Endothelial cell of umbilical vein (primary cell): ENCODE results near the gene SYNDIG1.

Experiments used
- CTCF ChIP-seq, 2 donors: IDR thresholded peaks; 1 replicate in 1 of 2; 2 replicates in 1 of 2; pipeline ENCODE4 v1.5.1; 2011; ENCODE audit warnings: low read length in 2 of 2, mild to moderate bottlenecking in 2 of 2, moderate library complexity in 2 of 2, control low read depth in 1 of 2, inconsistent platforms in 1 of 2, low read depth in 1 of 2; ENCODE audit not compliant: insufficient read depth in 1 of 2; ENCODE audit errors: extremely low read depth in 1 of 2
- EZH2 ChIP-seq: IDR thresholded peaks from 2 replicates; pipeline ENCODE4 v1.6.1; 2012; ENCODE audit warnings: borderline replicate concordance, low read depth, mild to moderate bottlenecking, moderate library complexity, low read length, inconsistent platforms; ENCODE audit not compliant: severe bottlenecking
- GATA2 ChIP-seq: IDR thresholded peaks from 2 replicates; pipeline ENCODE4 v1.7.0; 2011; ENCODE audit warnings: low read depth, mild to moderate bottlenecking, moderate library complexity, mixed read lengths, low read length; ENCODE audit not compliant: insufficient read length, insufficient read depth
- JUN ChIP-seq: IDR thresholded peaks from 2 replicates; pipeline ENCODE4 v1.6.1; 2011; ENCODE audit warnings: borderline replicate concordance, low read depth; ENCODE audit not compliant: insufficient read length, insufficient read depth
- MAX ChIP-seq: IDR thresholded peaks from 2 replicates; pipeline ENCODE4 v1.6.1; 2011; ENCODE audit not compliant: insufficient read depth, insufficient read length
- POLR2A ChIP-seq: IDR thresholded peaks from 2 replicates; pipeline ENCODE4 v1.6.1; 2012; ENCODE audit warnings: low read depth, mild to moderate bottlenecking, control low read depth, low read length
- POLR2AphosphoS5 ChIP-seq: IDR thresholded peaks from 2 replicates; pipeline ENCODE4 v1.6.1; 2012; ENCODE audit warnings: low read depth, mild to moderate bottlenecking, control low read depth, low read length, moderate library complexity; ENCODE audit not compliant: insufficient read depth

GRCh38 chr20:24603454-24603853 lies 134.0 kb downstream of the SYNDIG1 start:
- TF ChIP-seq CTCF (IDR thresholded peaks at IDR 0.05; ENCODE audit: extremely low read depth in 1 of 2, insufficient read depth in 1 of 2, low read depth in 1 of 2, low read length in 2 of 2) = no peak
- no peak for TF ChIP-seq POLR2A
- TF ChIP-seq POLR2AphosphoS5 = no peak
- TF ChIP-seq JUN = no peak
- TF ChIP-seq EZH2 = no peak
- TF ChIP-seq MAX = no peak
- TF ChIP-seq GATA2 = no peak
